SH-SY5Y (cell line): ENCODE measurements around the gene SOX13.

ENCODE experiments used
- GATA2 ChIP-seq: IDR thresholded peaks from 2 replicates; pipeline ENCODE4 v1.6.1; 2011; ENCODE audit warnings: mild to moderate bottlenecking, low read depth, low read length
- GATA3 ChIP-seq: IDR thresholded peaks from 2 replicates; pipeline ENCODE4 v1.6.1; 2011; ENCODE audit warnings: low read depth, mild to moderate bottlenecking, low read length, moderate library complexity

SOX13 gene

GRCh38 chr1:204072931-204073836 lies at the start of gene SOX13:
SOX13 (plus strand) TSS chr1:204073115; CDS start chr1:204112916, 39,801 bp downstream.
- TF ChIP-seq GATA3, result no peak
- TF ChIP-seq GATA2, result no peak

GRCh38 chr1:204025917-204026707 lies 46.8 kb upstream of the SOX13 start:
- no peak for TF ChIP-seq GATA2
- no peak for TF ChIP-seq GATA3

- TF ChIP-seq GATA3 (no peak), GATA2 (no peak)
Observed at GRCh38 chr1:204027446-204027845, 45.5 kb upstream of the SOX13 start.

- TF ChIP-seq GATA2 (no peak), GATA3 (no peak)
Observed at GRCh38 chr1:204029016-204029415, 43.9 kb upstream of the SOX13 start.

- TF ChIP-seq GATA2, result no peak
- TF ChIP-seq GATA3, result no peak
Observed at GRCh38 chr1:204031098-204031710, 41.7 kb upstream of the SOX13 start.

GRCh38 chr1:204032642-204033235 lies 40.2 kb upstream of the SOX13 start:
- TF ChIP-seq GATA2 (no peak), GATA3 (no peak)

GRCh38 chr1:204033306-204033705 lies 39.6 kb upstream of the SOX13 start:
- TF ChIP-seq GATA2, result no peak
- TF ChIP-seq GATA3, result no peak

- TF ChIP-seq GATA2 (no peak), GATA3 (no peak)
Observed at GRCh38 chr1:204036882-204037655, 35.8 kb upstream of the SOX13 start.

- TF ChIP-seq GATA2, result no peak
Observed at GRCh38 chr1:204041232-204041767, 31.6 kb upstream of the SOX13 start.

GRCh38 chr1:204041803-204042505 lies 31.0 kb upstream of the SOX13 start:
- TF ChIP-seq GATA3 (no peak), GATA2 (no peak)

GRCh38 chr1:204042516-204042915 lies 30.4 kb upstream of the SOX13 start:
- no peak for TF ChIP-seq GATA3
- no peak for TF ChIP-seq GATA2

GRCh38 chr1:204043680-204044079 lies 29.2 kb upstream of the SOX13 start:
- TF ChIP-seq GATA2 (no peak), GATA3 (no peak)

GRCh38 chr1:204044448-204044847 lies 28.5 kb upstream of the SOX13 start:
- TF ChIP-seq GATA3, result no peak
- TF ChIP-seq GATA2, result no peak
